Measurements from ENCODE around the gene SERPINH1.

SERPINH1 gene

DNA sequence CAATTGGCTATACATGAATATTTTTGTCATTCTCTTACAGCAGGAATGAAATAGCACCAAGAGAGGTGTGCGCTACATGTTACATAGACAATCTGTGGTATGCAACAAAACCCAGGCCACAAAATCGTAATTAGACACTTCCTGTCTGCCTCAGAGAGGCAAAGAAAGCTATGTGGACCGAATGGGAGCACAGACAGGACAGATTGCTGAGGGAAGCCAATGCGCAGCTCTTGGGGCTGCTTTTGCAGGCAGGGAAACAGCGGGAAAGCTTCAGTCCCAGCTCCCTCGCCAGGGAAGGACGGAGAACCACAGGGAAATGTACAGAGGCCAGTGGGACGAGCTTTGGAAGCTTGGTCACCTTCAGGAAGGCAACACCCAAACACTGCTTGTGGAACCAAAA is 40.9 kb downstream of the SERPINH1 start:
- DNase-seq = no peak

DNA sequence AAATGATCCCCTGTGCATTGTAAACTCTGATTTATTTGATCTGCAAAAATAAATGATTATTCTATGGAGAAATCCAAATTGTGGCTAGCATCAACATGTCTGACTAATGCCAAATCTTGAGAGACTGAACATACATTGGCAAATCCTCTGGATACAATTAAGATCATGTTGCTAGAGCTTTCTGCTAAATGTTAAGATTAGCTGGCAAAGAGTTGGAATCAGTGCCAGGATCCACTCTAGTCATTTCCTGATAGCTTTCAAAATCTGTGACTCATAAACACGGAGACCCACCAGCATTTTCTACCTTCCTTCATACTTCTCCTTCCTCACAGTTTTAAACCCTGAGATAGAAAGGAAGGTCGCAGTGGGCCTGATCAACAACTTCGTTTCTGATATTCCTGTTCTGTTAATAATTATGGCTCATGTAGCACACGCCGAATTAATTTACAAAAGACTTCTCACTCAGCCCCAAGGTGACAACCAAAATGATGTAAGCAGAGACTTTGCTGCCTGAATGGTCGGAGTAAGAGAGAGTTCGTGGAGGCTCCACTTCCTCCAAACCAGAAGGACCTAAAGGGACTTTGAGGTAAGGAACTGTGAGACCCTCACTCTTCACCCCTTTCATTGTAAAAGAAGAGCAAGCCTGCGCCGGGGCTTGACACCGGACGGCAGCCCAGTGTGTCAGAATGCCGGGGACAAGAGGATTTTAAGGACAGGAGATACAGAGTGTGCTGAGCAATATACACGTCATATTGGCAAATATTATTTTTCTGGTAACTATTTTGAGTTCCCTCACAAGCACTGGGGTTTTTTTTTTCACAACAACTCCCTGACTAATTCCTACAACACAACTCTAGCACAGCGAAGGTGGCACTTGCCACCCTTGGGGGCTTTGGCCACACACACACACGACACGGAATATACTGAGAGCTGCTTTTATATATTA is 42.0 kb downstream of the SERPINH1 start:
- DNase-seq = peak in 1 of 2 experiments; percentile 36

DNA sequence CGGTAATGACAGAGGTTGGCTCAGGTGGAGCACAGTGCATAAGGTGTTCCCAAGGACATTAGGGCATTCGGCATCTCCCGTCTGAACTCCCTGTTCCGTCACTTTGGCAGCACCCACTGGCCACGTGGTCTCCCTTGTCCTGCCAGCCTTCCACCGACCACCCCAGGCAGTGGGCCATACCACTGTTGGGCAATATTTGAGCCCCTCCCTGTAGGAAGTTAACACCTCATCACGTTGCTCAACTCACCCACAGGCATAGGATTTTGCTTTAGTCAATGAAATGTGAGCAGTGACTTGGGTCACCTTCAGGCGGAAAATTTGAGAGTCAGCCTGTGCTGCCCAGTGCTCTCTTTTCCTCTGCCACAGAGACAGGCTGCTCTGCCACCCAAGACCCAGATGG is 44.0 kb downstream of the SERPINH1 start:
- DNase-seq = no peak

DNA sequence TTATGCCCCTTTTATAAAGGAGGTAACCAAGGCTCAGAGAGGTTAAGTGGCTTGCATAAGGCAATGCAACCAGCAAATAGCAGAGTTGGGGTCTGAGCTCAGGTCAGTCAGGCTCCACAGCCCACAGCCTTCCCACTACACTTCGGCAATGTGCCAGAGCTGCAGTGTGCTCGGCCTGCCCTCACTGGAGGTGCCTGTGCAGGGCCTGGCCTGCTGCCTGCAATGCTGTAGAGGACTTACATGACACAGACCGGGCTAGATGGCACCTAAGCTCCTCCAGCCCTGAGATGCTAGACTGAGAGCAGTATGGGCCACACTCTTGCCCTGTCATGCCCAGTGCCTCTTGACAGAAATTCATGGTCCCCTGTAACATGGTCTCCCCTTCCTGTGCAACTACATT is 49.8 kb downstream of the SERPINH1 start:
- DNase-seq = no peak

DNA sequence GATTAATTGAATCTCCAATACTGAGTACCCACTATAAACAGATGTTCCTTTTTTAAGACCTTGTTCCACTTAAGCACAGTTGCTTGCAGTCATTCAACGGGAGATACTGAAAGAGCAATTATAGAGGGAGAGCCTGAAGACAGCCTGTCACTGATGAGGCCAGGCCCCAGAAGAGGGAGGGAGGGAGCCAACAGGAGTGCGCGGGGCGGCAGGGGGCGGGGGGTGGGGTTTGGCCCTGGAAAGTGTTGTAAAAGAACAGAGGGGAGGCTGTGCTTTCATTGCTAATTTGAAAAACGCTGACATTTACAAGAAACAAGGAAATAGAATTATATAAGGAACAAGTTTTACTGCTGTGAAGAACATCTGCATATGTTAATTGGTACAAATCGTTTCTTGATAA is 53.7 kb downstream of the SERPINH1 start:
- DNase-seq = no peak

DNA sequence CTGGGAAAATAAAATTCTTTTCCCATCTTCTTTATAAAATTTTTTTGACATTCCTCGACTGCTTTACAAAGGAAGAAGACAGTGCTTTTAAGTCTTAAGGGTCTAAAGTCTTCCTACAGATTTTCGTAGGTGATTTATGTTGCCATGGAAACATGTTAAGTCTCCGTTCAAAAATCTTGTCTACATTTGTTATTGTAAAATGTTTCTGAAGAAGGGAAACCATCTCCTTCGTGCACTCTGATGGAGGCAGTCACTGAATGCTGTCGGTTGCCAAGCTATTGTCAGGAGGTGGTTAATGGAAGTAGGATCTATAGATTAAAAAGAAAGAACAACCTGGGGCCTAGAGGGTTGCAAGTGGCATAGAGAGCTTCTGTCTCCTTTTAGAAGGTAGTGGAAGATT is 54.2 kb downstream of the SERPINH1 start:
- no peak for DNase-seq

Measured in SW 1271 (cell line).